Measurements from ENCODE around the gene RSPO3.

- TF ChIP-seq ETV6 (IDR thresholded peaks at IDR 0.05; ENCODE audit: borderline replicate concordance in 1 of 2, low read depth in 2 of 2, low read length in 1 of 2) (no peak), ETV6 (CRISPR knock-in tag; IDR thresholded peaks at IDR 0.05; ENCODE audit: borderline replicate concordance) (no peak), KDM5B (IDR thresholded peaks at IDR 0.05; ENCODE audit: insufficient replicate concordance, low read depth, low read length) (no peak), EP400 (IDR thresholded peaks at IDR 0.05) (no peak), CTCF (IDR thresholded peaks at IDR 0.05 in 2 of 3, conservative IDR thresholded peaks at IDR 0.05 in 1 of 3; ENCODE audit: insufficient read depth in 2 of 3, low read depth in 1 of 3, low read length in 3 of 3) (peak; percentile 73 to 80 (median 74)), POLR2A (conservative IDR thresholded peaks at IDR 0.05) (no peak)
Observed at GRCh38 chr6:127120787-127121636, 2.5 kb downstream of the RSPO3 start.

Measured in K562 (cell line).